Vagina (tissue), 2 donors: ENCODE data around the gene SMPD2. TPM values are rescaled to one million over a fixed set of nuclear protein-coding genes. Genes with fewer than 3 reads are reported as not detected.

Source experiments
- DNase-seq, 2 donors: peaks; one replicate each; pipeline ENCODE4 v3.0.0-alpha.2; 2017; ENCODE audit errors: extremely low spot score in 2 of 2
- H3K27ac ChIP-seq: fragments of 200-600 bp; sonication (generic); one replicate; pipeline ENCODE4 v1.5.1; 2019
- H3K27me3 ChIP-seq: fragments of 200-600 bp; sonication (generic); one replicate; pipeline ENCODE4 v1.5.1; 2019
- H3K36me3 ChIP-seq, 2 donors: fragments of 200-600 bp; sonication (generic); one replicate each; pipeline ENCODE4 v1.5.1; 2017 to 2019
- H3K4me1 ChIP-seq: fragments of 200-600 bp; sonication (generic); one replicate; pipeline ENCODE4 v1.5.1; 2019
- H3K4me3 ChIP-seq, 2 donors: fragments of 200-600 bp; sonication (generic); 1 replicate in 1 of 2; 2 replicates in 1 of 2; pipeline ENCODE4 v1.5.1; 2016 to 2019
- H3K9me3 ChIP-seq: fragments of 200-600 bp; sonication (generic); one replicate; pipeline ENCODE4 v1.5.1; 2019
- CTCF ChIP-seq, 3 experiments: fragments of 450-650 bp in 2 of 3; fragments of 200-600 bp in 1 of 3; sonication (generic) in 1 of 3; IDR thresholded peaks; one replicate each; pipeline ENCODE4 v1.5.1; 2017 to 2019; ENCODE audit warnings: antibody characterized with exemption in 3 of 3, mild to moderate bottlenecking in 2 of 3, moderate library complexity in 2 of 3
- POLR2A ChIP-seq, 2 donors: fragments of 450-650 bp; IDR thresholded peaks; one replicate each; pipeline ENCODE4 v1.6.1; 2017; ENCODE audit warnings: antibody characterized with exemption in 2 of 2, mild to moderate bottlenecking in 2 of 2, moderate library complexity in 2 of 2
- POLR2AphosphoS5 ChIP-seq, 2 donors: sonication (generic); formaldehyde crosslinking; IDR thresholded peaks; one replicate each; pipeline ENCODE4 v1.9.0; 2017; ENCODE audit warnings: antibody characterized with exemption in 2 of 2, mild to moderate bottlenecking in 2 of 2, low read depth in 1 of 2; ENCODE audit not compliant: insufficient read depth in 1 of 2
- intact Hi-C: fragments of 100-400 bp; cut with DNase I; formaldehyde crosslinking; loops from one replicate; pipeline ENCODE4 v1.15.1; 2023
- total RNA-seq: library from RNA; depleted of rRNA; stranded (reverse); fragments of >200 nt; gene quantifications from one replicate; pipeline ENCODE4 v1.2.3, GENCODE V29; 2016

The SMPD2 gene
- total RNA-seq, 1 donor from 2014 or later = 21.4 TPM

GRCh38 chr6:109483735-109484057 is 43.2 kb downstream of the SMPD2 start:
- TF ChIP-seq POLR2A (IDR thresholded peaks at IDR 0.05) = no peak
- TF ChIP-seq CTCF (IDR thresholded peaks at IDR 0.05) = no peak
- TF ChIP-seq POLR2AphosphoS5 (IDR thresholded peaks at IDR 0.05; ENCODE audit: insufficient read depth in 1 of 2, low read depth in 1 of 2) = no peak
- H3K9me3 ChIP-seq = no peaks in the 10 kb centered on the region
- no peak for DNase-seq
- H3K4me3 ChIP-seq = peak overlapping the region; percentile 41 to 85
- H3K4me1 ChIP-seq = peaks cover 36% of the 10 kb centered on the region
- H3K36me3 ChIP-seq = peaks cover 0 to 4% of the 10 kb centered on the region in 2 donors
- no peaks in the 10 kb centered on the region for H3K27me3 ChIP-seq
- intact Hi-C loops = loop anchor here (2.0 kb wide), 1 partner anchor 101 kb away; the partner anchor contains the start of gene CD164
- H3K27ac ChIP-seq = peak overlapping the region; percentile 81

GRCh38 chr6:109484122-109484521 is 43.6 kb downstream of the SMPD2 start:
- H3K36me3 ChIP-seq = peaks cover 0 to 4% of the 10 kb centered on the region in 2 donors
- peak in 1 of 2 donors; percentile 77 for DNase-seq
- intact Hi-C loops = no loop called here
- peak overlapping the region; percentile 81 for H3K27ac ChIP-seq
- no peaks in the 10 kb centered on the region for H3K9me3 ChIP-seq
- TF ChIP-seq CTCF (IDR thresholded peaks at IDR 0.05) (no peak), POLR2AphosphoS5 (IDR thresholded peaks at IDR 0.05; ENCODE audit: insufficient read depth in 1 of 2, low read depth in 1 of 2) (no peak), POLR2A (IDR thresholded peaks at IDR 0.05) (no peak)
- peaks cover 31% of the 10 kb centered on the region for H3K4me1 ChIP-seq
- H3K4me3 ChIP-seq = peak overlapping the region in 1 of 2 donors; percentile 85
- H3K27me3 ChIP-seq = no peaks in the 10 kb centered on the region

DNA sequence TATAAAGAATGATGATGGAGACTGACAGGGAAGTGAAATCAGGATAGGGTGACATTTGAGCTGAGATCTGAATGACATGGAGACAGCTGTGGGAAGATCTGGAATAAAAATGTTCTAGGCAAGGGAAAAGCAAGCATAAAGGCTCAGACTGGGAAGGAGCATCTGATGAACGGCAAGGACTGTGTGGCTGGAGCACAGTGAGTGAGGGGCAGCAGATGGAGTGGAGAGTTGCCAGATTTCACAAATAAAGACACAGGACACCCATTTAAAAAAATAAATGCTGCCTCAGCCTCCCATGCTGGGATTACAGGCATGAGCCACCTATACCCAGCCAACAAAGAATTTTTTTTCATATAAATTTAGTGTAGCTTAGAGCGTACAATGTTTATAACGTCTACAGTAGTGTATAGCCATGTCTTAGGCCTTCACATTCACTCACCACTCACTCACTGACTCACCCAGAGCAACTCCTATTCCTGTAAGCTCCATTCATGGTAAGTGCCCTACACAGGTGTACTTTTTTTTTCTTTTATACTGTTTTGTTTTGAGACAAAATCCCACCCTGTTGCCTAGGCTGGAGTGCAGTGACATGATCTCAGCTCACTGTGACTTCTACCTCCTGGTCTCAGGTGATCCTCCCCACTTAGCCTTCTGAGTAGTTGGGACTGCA is 44.9 kb downstream of the SMPD2 start:
- peaks cover 0 to 4% of the 10 kb centered on the region in 2 donors for H3K36me3 ChIP-seq
- no peak overlapping the region for H3K4me3 ChIP-seq
- intact Hi-C loops = no loop called here
- no peaks in the 10 kb centered on the region for H3K9me3 ChIP-seq
- no peaks in the 10 kb centered on the region for H3K27me3 ChIP-seq
- H3K27ac ChIP-seq = no peak overlapping the region
- TF ChIP-seq POLR2A (IDR thresholded peaks at IDR 0.05) (no peak), POLR2AphosphoS5 (IDR thresholded peaks at IDR 0.05; ENCODE audit: insufficient read depth in 1 of 2, low read depth in 1 of 2) (no peak), CTCF (IDR thresholded peaks at IDR 0.05) (no peak)
- H3K4me1 ChIP-seq = peaks cover 19% of the 10 kb centered on the region
- peak; percentile 43 to 56 for DNase-seq

- no peak overlapping the region for H3K4me3 ChIP-seq
- TF ChIP-seq POLR2A (IDR thresholded peaks at IDR 0.05) (no peak), POLR2AphosphoS5 (IDR thresholded peaks at IDR 0.05; ENCODE audit: insufficient read depth in 1 of 2, low read depth in 1 of 2) (peak in 1 of 2 donors; percentile 76)
- no peaks in the 10 kb centered on the region for H3K9me3 ChIP-seq
- H3K4me1 ChIP-seq = peaks cover 12% of the 10 kb centered on the region
- H3K27ac ChIP-seq = no peak overlapping the region
- no peak for DNase-seq
- intact Hi-C loops = no loop called here
- no peaks in the 10 kb centered on the region for H3K27me3 ChIP-seq
- H3K36me3 ChIP-seq = peaks cover 0 to 4% of the 10 kb centered on the region in 2 donors
These were observed 45.5 kb downstream of the SMPD2 start for GRCh38 chr6:109486068-109486467.

DNA sequence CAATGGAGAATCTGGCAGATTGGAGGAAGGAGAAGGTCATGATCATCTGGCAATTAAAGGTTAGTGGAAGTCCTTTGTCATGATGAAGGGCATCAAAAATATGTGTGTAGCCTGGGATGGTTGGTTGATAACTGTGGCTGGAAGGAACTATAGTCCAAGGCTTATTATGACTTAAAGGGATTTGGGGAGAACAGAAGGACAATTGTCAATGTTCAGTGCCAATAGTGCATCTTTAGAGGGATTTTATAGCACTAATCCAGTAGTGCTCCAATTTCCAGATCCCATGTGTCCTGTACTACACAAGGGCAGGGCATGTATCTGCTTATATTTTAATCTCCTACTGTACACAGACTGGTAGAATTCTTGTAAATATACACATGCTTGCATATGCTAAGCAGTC is 47.5 kb downstream of the SMPD2 start:
- H3K9me3 ChIP-seq = no peaks in the 10 kb centered on the region
- H3K27me3 ChIP-seq = no peaks in the 10 kb centered on the region
- peak in 1 of 2 donors; percentile 25 for DNase-seq
- no peak for TF ChIP-seq POLR2A (IDR thresholded peaks at IDR 0.05)
- no peak for TF ChIP-seq POLR2AphosphoS5 (IDR thresholded peaks at IDR 0.05; ENCODE audit: insufficient read depth in 1 of 2, low read depth in 1 of 2)
- TF ChIP-seq CTCF (IDR thresholded peaks at IDR 0.05) = no peak
- H3K27ac ChIP-seq = no peak overlapping the region
- intact Hi-C loops = no loop called here
- no peaks in the 10 kb centered on the region for H3K4me1 ChIP-seq
- H3K36me3 ChIP-seq = no peaks in the 10 kb centered on the region
- no peak overlapping the region for H3K4me3 ChIP-seq
